Astrocyte of the spinal cord (primary cell): ENCODE measurements around the gene ABAT.

Experiments
- DNase-seq: peaks from one replicate; pipeline ENCODE4 v3.0.0; 2011; ENCODE audit warnings: low read depth, low spot score
- H3K4me3 ChIP-seq: 2 replicates; pipeline ENCODE4 v1.5.1; 2011; ENCODE audit warnings: low read depth, mild to moderate bottlenecking, low read length, moderate library complexity
- CTCF ChIP-seq: IDR thresholded peaks from 2 replicates; pipeline ENCODE4 v1.5.1; 2012; ENCODE audit warnings: low read depth, mild to moderate bottlenecking, low read length, inconsistent platforms
- in situ Hi-C: cut with HindIII; loops from 2 replicates; pipeline ENCODE4 v1.10.0; 2017; ENCODE audit warnings: low sequenced_read_pairs

Gene ABAT

GRCh38 chr16:8752706-8753105 lies 78.3 kb downstream of the ABAT start:
- in situ Hi-C loops: no loop called here
- DNase-seq: no peak
- no peak for TF ChIP-seq CTCF
- no peak overlapping the region for H3K4me3 ChIP-seq

GRCh38 chr16:8753416-8754054 lies 79.1 kb downstream of the ABAT start:
- no peak for TF ChIP-seq CTCF
- no peak overlapping the region for H3K4me3 ChIP-seq
- no peak for DNase-seq
- in situ Hi-C loops: no loop called here

GRCh38 chr16:8756755-8757154 lies 82.3 kb downstream of the ABAT start:
- TF ChIP-seq CTCF: no peak
- in situ Hi-C loops: no loop called here
- H3K4me3 ChIP-seq: no peak overlapping the region
- DNase-seq: no peak

- no peak for TF ChIP-seq CTCF
- in situ Hi-C loops: no loop called here
- no peak overlapping the region for H3K4me3 ChIP-seq
- DNase-seq: no peak
Measured at GRCh38 chr16:8758022-8758421, 83.6 kb downstream of the ABAT start.

- H3K4me3 ChIP-seq: no peak overlapping the region
- TF ChIP-seq CTCF: no peak
- no peak for DNase-seq
- in situ Hi-C loops: no loop called here
Measured at GRCh38 chr16:8760021-8760420, 85.6 kb downstream of the ABAT start.

GRCh38 chr16:8761078-8761477 lies 86.7 kb downstream of the ABAT start:
- DNase-seq: no peak
- in situ Hi-C loops: no loop called here
- no peak for TF ChIP-seq CTCF
- H3K4me3 ChIP-seq: no peak overlapping the region

GRCh38 chr16:8762254-8762653 lies 87.8 kb downstream of the ABAT start:
- in situ Hi-C loops: no loop called here
- no peak for DNase-seq
- no peak overlapping the region for H3K4me3 ChIP-seq
- no peak for TF ChIP-seq CTCF
